OCI-LY3 (cell line): ENCODE measurements around the gene EYS.

ENCODE experiments used
- CTCF ChIP-seq: fragments of 200-600, 300-600 bp; sonication (generic); IDR thresholded peaks from 2 replicates; pipeline ENCODE4 v1.5.1; 2014; ENCODE audit warnings: antibody characterized with exemption, low read length, low read depth
- EZH2phosphoT487 ChIP-seq: fragments of 200-600 bp; shearing (Covaris generic); IDR thresholded peaks from 2 replicates; pipeline ENCODE4 v1.6.1; 2018; ENCODE audit warnings: antibody characterized with exemption, mixed run types, low read depth

- TF ChIP-seq CTCF (no peak), EZH2phosphoT487 (no peak)
These were observed 594.6 kb downstream of the EYS start for GRCh38 chr6:65112435-65112834.
